NCI-H524 treated with DMSO at 0.1 percent for 48 hours (cell line): ENCODE measurements around the gene SH3BP5.

ENCODE experiments used
- DNase-seq: peaks from one replicate; lab custom pipeline; 2025; lab: John Stamatoyannopoulos, UW

Gene SH3BP5

DNA sequence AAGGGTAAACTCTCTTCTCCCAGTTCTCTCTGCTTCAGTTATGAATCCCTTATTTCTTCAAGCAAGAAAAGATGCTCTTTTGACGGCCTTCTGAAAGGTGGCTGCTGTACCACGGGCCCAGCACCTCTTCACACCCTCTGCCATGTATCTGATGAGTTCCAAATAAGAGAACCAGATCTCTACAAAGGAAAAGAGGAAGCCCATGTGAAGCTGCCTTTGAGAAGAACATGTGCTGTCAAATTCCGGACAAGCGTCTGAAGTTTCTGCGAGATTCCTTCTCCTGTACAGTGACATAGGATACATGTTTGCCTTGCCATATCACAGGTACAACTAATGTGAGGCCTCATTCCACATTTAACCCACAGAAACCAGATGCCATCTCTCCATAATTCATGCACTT is 59.2 kb downstream of the SH3BP5 start:
- no peak for DNase-seq

DNA sequence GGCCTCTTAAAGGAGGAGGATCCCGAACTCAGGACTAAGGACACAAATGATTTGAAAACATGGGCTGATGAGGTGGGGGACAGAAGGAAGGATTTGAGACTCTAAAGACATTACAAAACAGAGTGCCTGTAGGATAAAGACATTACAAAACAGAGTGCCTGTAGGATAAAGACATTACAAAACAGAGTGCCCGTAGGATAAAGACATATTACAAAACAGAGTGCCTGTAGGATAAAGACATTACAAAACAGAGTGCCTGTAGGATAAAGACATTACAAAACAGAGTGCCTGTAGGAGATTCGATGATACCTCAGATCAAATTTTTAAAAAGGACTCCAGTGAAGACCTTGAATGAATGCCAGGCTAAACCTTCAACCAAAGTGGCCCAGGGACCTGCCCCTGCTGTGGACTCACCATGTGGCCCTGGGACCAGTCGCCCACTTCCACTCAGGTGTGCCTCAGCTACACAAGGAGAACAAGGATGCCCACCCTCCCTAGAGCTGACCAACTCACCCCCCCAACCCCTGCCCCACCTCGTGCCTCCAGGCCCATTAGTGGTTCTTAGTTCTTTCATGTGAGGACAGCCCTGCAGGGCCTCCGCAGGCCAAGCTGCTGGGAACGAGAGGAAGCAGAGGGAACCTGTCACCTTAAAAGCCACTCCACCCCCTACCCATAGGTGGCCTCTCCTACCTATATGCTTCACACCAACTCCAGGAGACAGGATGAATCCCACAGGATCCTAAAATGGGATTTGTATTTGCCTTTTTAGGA is 59.8 kb downstream of the SH3BP5 start:
- no peak for DNase-seq

GRCh38 chr3:15271785-15272381 is 60.5 kb downstream of the SH3BP5 start:
- no peak for DNase-seq

DNA sequence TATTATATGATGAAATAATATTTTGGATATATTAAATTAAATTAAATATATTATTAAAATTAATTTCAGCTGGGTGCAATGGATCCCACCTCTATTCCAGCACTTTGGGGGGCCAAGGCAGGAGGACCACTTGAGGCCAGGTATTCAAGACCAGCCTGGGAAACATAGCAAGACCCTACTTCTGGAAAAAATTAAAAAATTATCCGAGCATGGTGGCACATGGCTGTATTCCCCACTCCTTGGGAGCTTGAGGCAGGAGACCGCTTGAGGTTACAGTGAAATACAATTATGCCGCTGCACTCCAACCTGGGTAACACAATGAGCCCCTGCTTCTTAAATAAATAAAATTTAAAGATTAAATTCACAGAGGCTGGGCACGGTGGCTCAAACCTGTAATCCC is 61.4 kb downstream of the SH3BP5 start:
- no peak for DNase-seq

- DNase-seq: no peak
Measured at GRCh38 chr3:15269091-15269989, 63.0 kb downstream of the SH3BP5 start.

- no peak for DNase-seq
Measured at GRCh38 chr3:15268033-15268631, 64.3 kb downstream of the SH3BP5 start.

DNA sequence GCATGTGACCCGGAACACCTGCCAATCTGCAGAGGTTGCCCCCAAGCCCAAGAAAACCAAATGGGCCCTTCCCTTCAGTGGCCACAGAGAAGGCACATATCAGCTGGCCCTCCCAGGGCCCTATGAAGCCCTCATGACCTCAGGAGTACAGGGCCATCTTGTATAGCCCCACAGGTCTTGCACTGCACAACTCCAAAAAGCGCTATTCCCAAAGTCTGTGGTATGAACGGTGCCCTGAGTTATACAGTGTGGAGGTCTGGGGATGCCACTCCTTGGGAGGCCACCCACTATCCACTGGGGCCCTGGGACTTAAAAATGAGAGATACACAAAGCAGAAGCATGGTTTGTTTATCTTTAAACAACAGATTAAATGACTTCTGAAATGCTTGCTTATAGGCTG is 64.9 kb downstream of the SH3BP5 start:
- DNase-seq: no peak

GRCh38 chr3:15266510-15267376 is 65.6 kb downstream of the SH3BP5 start:
- no peak for DNase-seq

- DNase-seq: no peak
Measured at GRCh38 chr3:15265655-15266509, 66.5 kb downstream of the SH3BP5 start.

DNA sequence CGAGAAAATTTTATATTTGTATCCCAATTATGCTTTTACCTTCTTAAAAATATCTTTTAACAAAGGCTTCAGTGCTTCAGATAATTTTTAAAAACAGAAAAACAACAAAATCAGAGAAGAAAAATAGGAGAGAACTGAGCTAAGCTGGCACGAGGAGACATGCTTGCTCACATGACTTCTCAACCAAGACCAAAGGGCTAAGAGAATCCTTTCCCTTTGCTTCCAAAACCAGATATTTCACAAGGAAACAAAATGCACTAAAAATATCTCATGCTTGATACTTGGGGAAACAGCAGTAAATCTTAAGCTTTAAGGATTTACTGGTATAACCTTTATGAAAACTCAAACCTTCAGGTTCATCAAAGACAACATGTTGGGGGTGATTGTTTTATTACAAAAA is 67.9 kb downstream of the SH3BP5 start:
- DNase-seq: no peak

- DNase-seq: no peak
Measured at GRCh38 chr3:15263926-15264325, 68.5 kb downstream of the SH3BP5 start.

- DNase-seq: no peak
Measured at GRCh38 chr3:15263120-15263519, 69.3 kb downstream of the SH3BP5 start.

GRCh38 chr3:15262021-15262420 is 70.4 kb downstream of the SH3BP5 start:
- no peak for DNase-seq

DNA sequence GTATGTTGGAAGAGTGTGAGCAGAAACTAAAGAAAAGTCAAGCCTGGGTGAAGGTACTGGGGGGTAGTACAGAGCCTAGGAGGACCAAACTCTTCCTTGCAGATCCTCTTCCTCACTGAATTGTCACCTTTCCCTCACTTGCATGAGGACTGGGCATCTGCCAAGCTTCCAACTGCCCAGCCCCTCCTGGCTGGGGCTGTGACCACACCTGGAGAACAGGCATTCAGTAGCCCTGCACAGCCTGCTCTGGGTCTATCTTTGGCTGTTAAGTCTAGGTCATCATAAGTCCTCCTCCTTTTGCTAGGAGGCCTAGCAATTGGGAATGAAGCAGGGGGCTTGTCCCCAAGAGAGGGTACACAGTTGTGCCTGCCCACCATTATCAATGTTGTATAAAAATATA is 71.1 kb downstream of the SH3BP5 start:
- DNase-seq: no peak

DNA sequence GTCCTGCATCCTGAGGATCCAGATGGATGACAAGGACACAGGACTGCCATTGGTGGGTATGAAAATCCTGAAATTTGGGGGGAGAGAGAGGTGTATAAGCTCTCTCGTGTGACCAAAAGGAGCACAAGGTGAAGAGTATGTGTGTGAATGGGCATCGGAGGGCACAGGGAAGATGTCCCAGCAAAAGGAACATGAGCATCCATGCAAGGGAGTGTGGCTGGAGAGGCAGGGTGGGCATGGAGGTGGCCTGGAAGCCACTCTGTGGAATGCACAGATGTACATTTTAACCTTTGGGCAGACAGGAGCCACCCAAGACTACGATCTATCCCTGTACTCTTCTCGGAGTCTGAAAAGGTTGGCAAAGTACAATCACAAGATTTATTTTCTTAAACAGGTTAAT is 71.9 kb downstream of the SH3BP5 start:
- DNase-seq: no peak

- no peak for DNase-seq
Measured at GRCh38 chr3:15258720-15259119, 73.7 kb downstream of the SH3BP5 start.

GRCh38 chr3:15256861-15257341 is 75.5 kb downstream of the SH3BP5 start:
- DNase-seq: no peak

DNA sequence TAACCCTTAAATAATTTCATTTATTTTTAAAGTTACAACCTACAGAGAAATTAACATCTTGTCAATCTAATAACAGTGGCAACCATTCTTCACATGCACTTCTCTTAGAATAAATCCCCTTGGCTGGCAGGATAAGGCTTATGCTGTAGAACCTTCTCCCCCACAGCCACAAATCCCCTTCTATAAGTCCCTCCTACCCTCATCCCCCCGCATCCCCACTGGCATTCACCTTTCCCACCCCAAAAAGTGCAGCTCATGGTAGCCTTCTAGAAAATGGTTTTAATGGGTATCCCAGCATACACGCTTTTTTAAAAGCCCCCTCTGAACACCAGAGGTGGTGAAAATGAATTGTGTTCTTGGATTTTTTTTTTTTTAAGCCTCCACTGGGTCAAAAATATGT is 77.2 kb downstream of the SH3BP5 start:
- DNase-seq: no peak

DNA sequence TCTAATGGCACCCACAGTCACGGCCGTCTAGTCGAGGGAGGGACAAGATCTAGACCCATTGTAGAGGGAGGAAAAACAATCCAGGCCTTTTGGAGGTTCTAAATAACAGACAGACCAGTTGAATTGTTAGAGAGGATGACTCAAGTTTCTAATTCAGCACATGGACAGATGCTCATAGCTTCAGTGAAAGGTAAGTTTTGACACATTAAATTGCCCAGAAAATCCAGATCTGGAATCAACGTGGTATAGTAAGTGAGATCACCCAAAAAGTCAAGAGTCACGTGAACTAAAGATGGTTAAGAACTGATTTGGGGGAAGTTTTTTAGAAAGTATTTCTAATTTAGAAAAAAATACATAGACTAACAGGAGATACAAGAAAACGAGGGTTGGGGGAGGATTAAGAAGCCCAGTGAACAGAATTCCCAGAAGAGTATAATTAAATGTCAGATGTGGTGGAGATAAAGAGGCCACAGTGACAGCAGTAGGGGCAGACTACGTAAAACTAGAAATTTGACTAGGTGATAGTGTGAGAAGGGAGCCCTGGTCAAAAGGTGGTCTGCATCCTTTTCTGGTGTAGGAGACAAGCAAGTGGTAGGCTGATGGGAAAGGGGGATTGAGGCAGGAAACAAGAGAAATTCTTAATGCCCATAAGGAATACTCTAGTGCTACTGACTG is 79.2 kb downstream of the SH3BP5 start:
- no peak for DNase-seq

- no peak for DNase-seq
Measured at GRCh38 chr3:15246186-15246585, 86.2 kb downstream of the SH3BP5 start.
